ENCODE data around the gene KLRC3.
"Not testable (repeated sequence)": the region's sequence is repeated elsewhere in the genome, so short reads cannot be mapped to it uniquely, and the experiment has no call there.

The KLRC3 gene

DNA sequence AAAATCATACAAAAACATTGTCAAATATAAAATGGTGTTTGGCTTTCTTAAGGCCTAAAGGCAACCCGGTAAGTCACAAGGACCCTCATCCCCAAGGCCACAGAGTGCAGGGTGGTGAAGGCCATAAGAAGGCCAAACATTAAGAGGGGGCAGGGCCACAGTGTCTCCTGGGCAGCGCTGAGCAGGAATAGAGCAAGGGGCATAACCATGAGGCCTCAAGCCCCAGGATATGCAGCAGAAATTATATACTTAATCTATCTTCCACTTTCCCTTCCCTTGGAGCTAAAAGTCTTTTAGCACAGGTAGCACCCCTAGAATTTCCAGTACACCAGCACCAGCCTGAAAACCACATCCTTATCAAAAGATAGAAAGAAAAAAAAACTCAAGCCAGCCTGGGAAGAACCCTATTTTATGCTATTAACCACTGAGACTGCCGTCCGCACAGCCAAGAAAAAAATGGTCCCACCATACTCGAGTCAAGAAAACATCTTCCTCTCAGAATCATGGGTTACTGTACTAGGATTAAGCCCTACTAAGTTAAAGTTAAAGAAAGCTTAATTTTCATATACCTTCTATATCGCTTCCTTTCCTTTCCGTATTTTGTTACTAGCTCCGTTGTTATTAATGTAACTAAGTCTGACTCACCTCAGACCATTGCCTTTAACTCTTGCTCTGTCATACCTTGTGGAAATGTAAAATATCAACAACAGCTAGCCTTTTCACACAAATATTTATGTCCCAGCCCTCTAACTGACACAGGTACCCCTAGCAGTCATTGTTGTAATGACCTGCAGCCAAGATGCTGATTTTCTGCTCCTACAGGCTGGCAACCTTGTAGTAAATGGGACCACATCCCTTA lies 50.6 kb downstream of the KLRC3 start:
- no peak for DNase-seq (ENCODE audit: low spot score)

GRCh38 chr12:10368206-10369171 lies 51.9 kb downstream of the KLRC3 start:
- no peak for DNase-seq (ENCODE audit: low spot score)

DNA sequence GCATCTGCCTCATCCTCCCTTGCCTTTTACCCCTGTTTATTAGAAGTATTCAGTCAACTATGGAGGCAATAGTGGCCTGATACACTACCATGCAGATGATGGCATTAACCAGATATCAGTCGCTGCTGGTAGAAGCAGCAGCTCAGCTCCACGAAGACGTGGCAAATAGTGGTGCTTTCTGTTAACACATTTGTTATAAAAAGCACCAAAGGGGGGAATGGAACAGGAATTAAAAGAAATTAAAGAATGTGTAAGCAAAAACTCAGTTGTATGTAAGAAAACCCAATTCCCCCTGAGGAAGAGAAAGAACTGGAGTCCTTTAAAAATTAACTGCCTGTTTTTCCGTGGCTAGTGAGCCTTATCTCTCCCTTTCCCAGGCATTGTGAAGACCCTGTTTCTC lies 52.7 kb downstream of the KLRC3 start:
- DNase-seq (ENCODE audit: low spot score): not testable (repeated sequence)

DNA sequence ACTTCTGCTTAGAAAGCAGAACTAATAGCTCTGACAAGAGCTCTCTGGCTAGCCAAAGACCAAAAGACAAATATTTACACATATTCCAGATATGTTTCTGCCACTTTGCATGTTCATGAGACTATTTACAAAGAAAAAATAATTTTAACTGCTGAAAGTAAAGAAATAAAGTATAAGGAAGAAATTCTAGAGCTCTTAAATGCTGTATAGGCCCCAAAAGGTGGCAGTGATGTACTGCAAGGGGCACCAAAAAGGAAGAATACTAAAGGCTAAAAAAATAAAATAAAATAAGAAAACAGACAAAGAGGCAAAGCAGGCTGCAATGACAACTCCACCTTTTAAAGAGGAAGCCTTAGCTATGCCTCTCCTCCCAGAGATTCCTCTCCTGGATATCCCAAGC lies 53.5 kb downstream of the KLRC3 start:
- no peak for DNase-seq (ENCODE audit: low spot score)

- no peak for DNase-seq (ENCODE audit: low spot score)
Measured at GRCh38 chr12:10365696-10366405, 54.5 kb downstream of the KLRC3 start.

- DNase-seq (ENCODE audit: low spot score): no peak
Measured at GRCh38 chr12:10364815-10365622, 55.4 kb downstream of the KLRC3 start.

DNA sequence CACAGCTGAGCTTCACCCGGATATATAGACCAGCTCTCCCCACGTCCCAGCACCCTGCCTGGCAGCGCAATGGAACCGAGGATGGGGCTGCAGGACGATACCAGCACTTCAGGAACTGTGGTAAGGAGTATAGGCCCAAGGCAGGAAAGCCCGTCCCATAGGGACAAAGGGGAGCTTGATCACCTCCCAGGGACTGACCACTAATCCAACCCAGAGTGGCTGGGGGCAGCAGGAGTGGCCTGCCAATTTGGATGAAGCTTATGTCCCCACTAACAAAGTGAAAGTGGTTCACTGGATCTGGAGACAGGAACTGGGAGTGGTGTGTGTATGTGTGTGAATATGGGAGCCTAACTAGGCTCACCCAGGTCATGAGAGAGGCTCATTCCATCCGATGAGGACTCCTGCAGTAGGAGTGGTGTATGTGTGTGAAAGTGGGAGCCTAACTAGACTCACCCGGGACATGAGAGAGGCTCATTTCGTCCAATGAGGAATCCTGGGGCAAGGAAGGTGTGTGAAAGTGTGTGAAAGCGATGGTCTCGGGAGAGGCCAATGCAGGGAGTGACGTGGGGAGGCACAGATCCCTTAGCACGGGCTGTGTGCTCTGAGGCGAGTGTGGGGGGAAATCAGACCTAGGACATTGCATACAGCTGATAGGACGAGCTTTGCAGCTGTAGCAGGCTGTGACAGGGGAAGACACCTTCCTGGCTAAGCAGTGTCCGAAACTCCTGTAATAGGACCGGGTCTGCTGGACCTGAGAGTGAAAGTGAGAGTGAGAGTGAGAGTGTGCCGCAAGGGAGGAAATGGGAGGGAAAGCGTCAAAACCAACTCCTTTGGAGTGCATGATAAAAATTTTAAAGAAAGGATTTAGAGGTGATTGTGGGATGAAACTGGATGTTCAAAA lies 56.2 kb downstream of the KLRC3 start:
- no peak for DNase-seq (ENCODE audit: low spot score)

DNA sequence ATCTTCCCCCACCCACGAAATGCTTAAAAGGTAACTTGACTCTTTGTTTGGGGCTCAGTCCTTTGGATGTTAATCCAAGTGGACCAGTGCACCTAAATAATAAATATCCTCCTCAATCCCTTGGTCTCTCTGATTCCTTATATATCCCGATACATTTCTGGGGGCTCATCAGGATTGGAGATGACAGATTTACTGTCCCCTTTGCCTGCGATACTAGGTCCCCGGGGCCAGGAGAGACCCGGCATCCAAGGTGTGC lies 56.8 kb downstream of the KLRC3 start:
- no peak for DNase-seq (ENCODE audit: low spot score)

GRCh38 chr12:10362828-10363657 lies 57.4 kb downstream of the KLRC3 start:
- no peak for DNase-seq (ENCODE audit: low spot score)

- DNase-seq (ENCODE audit: low spot score): no peak
Measured at GRCh38 chr12:10362325-10362724, 58.1 kb downstream of the KLRC3 start.

Data from HuH-7.5 (cell line).